Stomach (tissue), 4 donors: ENCODE results near the gene ZNF692.

Experiments
- CTCF ChIP-seq, 7 experiments: fragments of 450-650 bp in 4 of 7; fragments of 200-600 bp in 3 of 7; sonication (generic) in 3 of 7; IDR thresholded peaks; one replicate each; pipeline ENCODE4 v1.5.1; 2016 to 2019; ENCODE audit warnings: antibody characterized with exemption in 7 of 7, control low read depth in 2 of 7, mild to moderate bottlenecking in 1 of 7
- EP300 ChIP-seq: sonication (generic); formaldehyde crosslinking; IDR thresholded peaks from one replicate; pipeline ENCODE4 v1.6.1; 2017; ENCODE audit warnings: antibody characterized with exemption
- POLR2A ChIP-seq, 4 donors: fragments of 450-650 bp; IDR thresholded peaks; one replicate each; pipeline ENCODE4 v1.6.1; 2016; ENCODE audit warnings: antibody characterized with exemption in 4 of 4, control low read depth in 2 of 4, mild to moderate bottlenecking in 1 of 4, moderate library complexity in 1 of 4
- POLR2AphosphoS5 ChIP-seq, 3 donors: sonication (generic); formaldehyde crosslinking; IDR thresholded peaks; one replicate each; pipeline ENCODE4 v1.6.1; 2016; ENCODE audit warnings: antibody characterized with exemption in 3 of 3

- TF ChIP-seq CTCF (IDR thresholded peaks at IDR 0.05), result no peak
- no peak for TF ChIP-seq POLR2A (IDR thresholded peaks at IDR 0.05)
- no peak for TF ChIP-seq EP300
- no peak for TF ChIP-seq POLR2AphosphoS5 (IDR thresholded peaks at IDR 0.05)
Measured at GRCh38 chr1:248890549-248891498, 31.9 kb upstream of the ZNF692 start.
